C4-2B (cell line): ENCODE results near the gene ZDHHC14.

Experiments used
- H3K27ac ChIP-seq: fragments of 450-650 bp; 2 replicates; pipeline ENCODE4 v1.5.1; 2017
- ZFX ChIP-seq: fragments of 450-650 bp; IDR thresholded peaks from 2 replicates; pipeline ENCODE4 v1.6.1; 2017
- TF ChIP-seq, protein P1 (sequence below): fragments of 450-650 bp; conservative IDR thresholded peaks from 2 replicates; pipeline ENCODE4 v1.5.1; 2017; ENCODE audit warnings: mild to moderate bottlenecking

The ZDHHC14 gene

DNA sequence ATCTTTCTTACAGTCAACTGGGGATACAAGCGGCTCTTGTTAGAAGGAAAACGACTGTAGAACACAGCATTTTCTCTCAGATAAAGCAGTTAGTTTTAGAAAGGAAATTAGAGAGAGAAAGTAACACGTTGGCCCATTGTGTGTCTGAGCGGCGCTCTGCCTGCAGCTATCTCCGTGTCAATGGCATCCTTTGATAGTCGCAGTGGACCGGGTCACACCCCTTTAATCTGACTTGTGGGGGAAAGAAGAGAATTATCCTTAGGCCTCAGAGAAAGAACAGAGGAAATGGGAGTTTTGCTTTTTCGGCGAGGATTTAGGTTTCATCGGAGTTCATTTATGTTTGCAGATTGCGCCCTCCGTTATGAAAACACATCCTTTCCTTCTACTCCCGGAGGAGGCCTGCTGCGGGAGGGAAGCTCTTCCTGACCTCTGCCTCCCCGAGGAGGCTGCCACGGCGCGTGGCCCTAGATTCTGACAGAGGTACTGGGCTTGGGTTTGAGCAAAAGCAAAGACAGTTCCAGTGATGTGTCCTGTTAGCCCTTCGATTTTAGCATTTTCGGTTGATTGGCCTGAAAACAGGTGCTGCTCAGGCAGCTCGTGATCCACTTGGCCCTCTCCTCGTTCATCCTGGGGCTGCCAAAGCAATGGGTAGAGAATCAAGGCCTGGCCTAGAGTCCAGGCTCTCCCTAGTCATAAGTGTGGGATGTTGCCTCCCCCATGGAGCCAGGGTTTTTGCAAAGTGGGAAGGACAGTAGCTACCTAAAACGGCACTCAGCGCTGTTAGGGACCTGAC is 74.9 kb downstream of the ZDHHC14 start:
- no peak overlapping the region for H3K27ac ChIP-seq
- no peak for TF ChIP-seq ZFX
- TF ChIP-seq, protein P1, sequence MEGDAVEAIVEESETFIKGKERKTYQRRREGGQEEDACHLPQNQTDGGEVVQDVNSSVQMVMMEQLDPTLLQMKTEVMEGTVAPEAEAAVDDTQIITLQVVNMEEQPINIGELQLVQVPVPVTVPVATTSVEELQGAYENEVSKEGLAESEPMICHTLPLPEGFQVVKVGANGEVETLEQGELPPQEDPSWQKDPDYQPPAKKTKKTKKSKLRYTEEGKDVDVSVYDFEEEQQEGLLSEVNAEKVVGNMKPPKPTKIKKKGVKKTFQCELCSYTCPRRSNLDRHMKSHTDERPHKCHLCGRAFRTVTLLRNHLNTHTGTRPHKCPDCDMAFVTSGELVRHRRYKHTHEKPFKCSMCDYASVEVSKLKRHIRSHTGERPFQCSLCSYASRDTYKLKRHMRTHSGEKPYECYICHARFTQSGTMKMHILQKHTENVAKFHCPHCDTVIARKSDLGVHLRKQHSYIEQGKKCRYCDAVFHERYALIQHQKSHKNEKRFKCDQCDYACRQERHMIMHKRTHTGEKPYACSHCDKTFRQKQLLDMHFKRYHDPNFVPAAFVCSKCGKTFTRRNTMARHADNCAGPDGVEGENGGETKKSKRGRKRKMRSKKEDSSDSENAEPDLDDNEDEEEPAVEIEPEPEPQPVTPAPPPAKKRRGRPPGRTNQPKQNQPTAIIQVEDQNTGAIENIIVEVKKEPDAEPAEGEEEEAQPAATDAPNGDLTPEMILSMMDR, result no peak

DNA sequence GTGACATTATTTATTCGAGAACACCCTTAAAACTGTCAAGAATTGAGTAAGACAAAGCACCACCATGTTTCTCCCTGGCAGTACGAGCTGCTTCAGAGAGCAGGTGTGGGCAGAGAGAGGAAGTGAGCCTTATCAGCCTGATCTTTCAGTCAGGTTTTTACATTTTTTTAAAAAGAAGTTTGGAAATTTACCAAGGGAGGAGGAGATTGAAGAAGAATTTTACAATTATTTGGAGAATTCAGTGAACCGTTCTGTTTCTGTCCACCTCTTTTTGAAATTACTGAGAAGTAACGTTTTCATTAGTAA is 75.5 kb downstream of the ZDHHC14 start:
- H3K27ac ChIP-seq, result no peak overlapping the region
- TF ChIP-seq, protein P1, result no peak
- no peak for TF ChIP-seq ZFX

DNA sequence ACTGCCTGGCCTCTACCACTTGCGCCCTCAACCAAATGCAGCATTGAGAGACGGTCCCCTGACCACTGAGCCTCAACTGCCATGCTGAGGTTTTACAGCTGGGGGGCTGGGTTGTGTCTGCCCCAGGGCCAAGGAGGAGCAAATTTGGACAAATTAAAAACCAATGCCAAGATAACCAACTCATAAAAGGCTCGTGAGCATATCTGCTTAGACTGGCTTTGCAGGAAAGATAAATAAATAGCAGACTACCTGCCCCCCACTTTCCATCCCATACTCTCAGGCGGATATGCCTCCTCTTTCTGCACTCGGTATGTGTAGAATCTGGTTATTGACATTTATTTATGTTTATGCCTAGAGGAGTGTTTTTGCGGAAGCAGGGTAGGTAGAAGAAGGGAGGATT is 76.8 kb downstream of the ZDHHC14 start:
- TF ChIP-seq, protein P1, result no peak
- TF ChIP-seq ZFX, result no peak
- no peak overlapping the region for H3K27ac ChIP-seq

DNA sequence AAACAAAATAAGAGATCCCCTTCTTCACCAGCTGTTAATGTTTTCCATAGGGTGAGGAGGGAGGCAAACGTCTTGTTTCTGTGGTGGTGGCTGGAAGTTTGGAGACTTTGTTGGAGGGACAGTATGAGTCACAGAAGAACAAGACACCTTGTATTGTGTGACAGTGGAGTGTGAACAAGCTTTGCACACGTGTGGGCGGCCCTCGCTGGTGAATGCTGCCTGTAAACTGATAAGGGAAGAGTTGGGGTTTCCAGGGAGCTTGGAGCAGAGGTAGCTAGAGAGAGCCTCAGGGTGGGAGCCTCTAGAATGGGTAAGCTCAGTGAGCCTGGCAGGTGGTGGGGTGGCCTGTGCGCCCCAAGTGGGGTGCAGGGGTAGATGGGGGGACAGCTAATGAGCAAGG is 78.3 kb downstream of the ZDHHC14 start:
- TF ChIP-seq, protein P1, result no peak
- TF ChIP-seq ZFX, result no peak
- H3K27ac ChIP-seq, result no peak overlapping the region

DNA sequence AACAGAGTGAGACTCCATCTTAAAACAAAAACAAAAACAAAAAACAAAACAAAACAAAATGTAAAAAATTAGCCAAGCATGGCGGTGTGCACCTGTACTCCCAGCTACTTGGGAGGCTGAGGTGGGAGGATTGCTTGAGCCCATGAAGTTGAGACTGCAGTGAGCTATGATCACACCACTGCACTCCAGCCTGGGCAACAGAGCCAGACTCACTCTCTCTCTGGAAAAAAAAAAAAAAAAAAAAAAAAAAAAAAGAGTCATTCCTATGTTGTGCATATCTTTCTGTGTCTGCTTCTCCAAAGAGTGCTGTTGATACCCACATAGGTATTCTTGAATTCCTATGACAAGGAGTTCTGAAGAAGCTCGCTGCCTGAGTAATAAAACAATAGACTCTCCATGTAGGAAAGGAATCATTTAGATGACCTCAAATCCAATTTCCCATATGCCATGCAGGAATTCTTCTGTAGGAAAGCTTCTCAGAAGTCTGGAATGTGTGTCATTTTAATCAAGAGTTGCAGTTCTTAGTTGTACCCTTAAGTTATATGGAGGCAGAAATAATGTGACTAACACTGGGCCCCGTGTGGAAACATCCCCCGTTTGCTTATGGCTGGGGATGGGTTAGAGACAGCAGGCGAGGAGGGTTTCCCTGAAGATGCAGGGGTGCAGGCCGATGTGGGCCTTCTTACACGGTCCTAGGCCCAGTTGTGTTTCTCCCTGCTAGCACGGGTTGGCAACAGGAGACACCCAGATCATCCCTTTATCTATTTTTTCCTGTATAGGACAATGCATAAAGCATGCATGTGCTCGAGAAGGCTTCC is 79.4 kb downstream of the ZDHHC14 start:
- H3K27ac ChIP-seq, result no peak overlapping the region

DNA sequence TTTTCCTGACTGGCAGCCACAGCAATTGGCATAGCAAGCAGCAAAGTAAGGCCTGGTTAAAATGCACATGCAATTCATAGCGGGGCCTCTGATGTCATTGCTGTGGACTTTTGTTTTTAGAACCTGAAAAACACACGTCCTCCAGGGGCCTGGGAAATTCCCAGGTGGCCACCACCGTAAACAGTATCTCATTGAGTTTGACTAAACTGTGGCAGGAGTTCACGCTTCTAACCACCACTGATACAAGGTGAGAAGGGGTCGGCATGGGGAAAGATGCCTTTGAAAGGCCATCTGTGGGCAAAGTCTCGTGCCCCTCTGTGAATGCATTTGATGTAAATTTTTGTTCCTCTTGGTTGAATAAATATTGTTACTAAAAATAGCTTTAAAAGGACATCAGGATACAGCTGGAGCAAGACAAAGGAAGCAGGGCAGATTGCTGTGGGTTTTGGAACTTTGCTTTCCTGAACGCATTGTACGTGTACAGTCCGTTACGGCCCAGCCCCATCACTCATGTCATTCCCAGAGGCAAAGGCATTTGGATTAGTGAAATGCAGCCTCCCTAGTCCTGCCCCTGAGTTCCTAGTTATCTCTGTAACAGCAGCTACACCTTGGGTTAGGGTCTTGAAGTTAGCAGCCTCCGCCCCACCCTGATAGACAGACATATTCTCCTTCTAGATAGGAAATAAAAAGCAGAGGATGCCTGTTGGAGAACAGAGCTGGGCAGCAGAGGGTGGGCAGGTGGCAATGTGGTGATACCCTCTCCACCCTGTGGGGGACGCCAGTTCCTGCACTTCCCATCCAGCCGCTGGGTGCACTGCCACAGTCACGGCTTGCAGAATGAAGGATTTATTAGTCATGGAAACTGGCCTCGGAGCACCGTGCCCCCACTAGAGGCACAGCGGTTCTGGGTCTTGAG is 80.3 kb downstream of the ZDHHC14 start:
- no peak overlapping the region for H3K27ac ChIP-seq
- no peak for TF ChIP-seq ZFX
- TF ChIP-seq, protein P1, result no peak

More for the DNA sequence above, 79.4 kb downstream of the ZDHHC14 start:
- TF ChIP-seq ZFX, result no peak
- TF ChIP-seq, protein P1, result no peak
